BE2C (cell line): ENCODE measurements around the gene FLYWCH2.

Source experiments
- DNase-seq: peaks from one replicate; pipeline ENCODE4 v3.0.0-alpha.2; 2020
- H3K27me3 ChIP-seq: fragments of 250-450 bp; sonication (Bioruptor Pico); 2 replicates; pipeline ENCODE4 v1.5.1; 2020; ENCODE audit warnings: mild to moderate bottlenecking
- H3K36me3 ChIP-seq: fragments of 250-450 bp; sonication (Bioruptor Pico); 2 replicates; pipeline ENCODE4 v1.5.1; 2020; ENCODE audit warnings: mild to moderate bottlenecking
- H3K4me1 ChIP-seq: fragments of 250-450 bp; sonication (Bioruptor Pico); 2 replicates; pipeline ENCODE4 v1.5.1; 2020
- H3K4me3 ChIP-seq: 2 replicates; pipeline ENCODE4 v1.5.1; 2011; ENCODE audit warnings: low read depth, low read length
- H3K9me3 ChIP-seq: fragments of 250-450 bp; sonication (Bioruptor Pico); 2 replicates; pipeline ENCODE4 v1.5.1; 2020
- TF ChIP-seq, protein P1 (sequence below): IDR thresholded peaks from 2 replicates; pipeline ENCODE4 v1.5.1; 2012; ENCODE audit warnings: mild to moderate bottlenecking, low read depth, low read length

FLYWCH2 gene

DNA sequence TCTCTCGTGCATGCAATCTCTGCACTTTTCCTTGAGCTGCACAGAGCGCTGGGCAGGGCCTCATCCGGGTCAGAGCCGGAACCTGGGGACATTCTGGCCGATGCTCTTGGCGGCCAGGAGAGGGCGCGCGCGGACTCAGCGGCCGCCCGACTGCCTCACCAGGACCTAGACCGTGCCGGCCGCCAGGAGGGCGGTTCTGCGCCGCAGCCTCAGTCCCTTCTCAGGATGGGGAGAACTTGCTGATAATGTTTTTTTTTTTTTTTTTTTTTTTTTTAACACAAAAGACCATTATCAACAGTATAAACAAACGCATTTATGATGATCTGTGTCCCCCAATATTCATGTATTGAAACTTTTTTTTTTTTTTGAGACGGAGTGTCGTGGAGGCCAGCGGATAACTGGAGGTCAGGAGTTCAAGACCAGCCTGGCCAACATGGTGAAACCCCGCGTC, 8.1 kb upstream of the FLYWCH2 start:
- H3K4me3 ChIP-seq = no peak overlapping the region
- DNase-seq = peak; percentile 80
- H3K4me1 ChIP-seq = no peaks in the 10 kb centered on the region
- H3K27me3 ChIP-seq = peaks cover 12% of the 10 kb centered on the region; the same call in 1 of the 2 replicates
- no peaks in the 10 kb centered on the region for H3K36me3 ChIP-seq
- H3K9me3 ChIP-seq = no peaks in the 10 kb centered on the region
- TF ChIP-seq, protein P1, sequence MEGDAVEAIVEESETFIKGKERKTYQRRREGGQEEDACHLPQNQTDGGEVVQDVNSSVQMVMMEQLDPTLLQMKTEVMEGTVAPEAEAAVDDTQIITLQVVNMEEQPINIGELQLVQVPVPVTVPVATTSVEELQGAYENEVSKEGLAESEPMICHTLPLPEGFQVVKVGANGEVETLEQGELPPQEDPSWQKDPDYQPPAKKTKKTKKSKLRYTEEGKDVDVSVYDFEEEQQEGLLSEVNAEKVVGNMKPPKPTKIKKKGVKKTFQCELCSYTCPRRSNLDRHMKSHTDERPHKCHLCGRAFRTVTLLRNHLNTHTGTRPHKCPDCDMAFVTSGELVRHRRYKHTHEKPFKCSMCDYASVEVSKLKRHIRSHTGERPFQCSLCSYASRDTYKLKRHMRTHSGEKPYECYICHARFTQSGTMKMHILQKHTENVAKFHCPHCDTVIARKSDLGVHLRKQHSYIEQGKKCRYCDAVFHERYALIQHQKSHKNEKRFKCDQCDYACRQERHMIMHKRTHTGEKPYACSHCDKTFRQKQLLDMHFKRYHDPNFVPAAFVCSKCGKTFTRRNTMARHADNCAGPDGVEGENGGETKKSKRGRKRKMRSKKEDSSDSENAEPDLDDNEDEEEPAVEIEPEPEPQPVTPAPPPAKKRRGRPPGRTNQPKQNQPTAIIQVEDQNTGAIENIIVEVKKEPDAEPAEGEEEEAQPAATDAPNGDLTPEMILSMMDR = peak; percentile 89

DNA sequence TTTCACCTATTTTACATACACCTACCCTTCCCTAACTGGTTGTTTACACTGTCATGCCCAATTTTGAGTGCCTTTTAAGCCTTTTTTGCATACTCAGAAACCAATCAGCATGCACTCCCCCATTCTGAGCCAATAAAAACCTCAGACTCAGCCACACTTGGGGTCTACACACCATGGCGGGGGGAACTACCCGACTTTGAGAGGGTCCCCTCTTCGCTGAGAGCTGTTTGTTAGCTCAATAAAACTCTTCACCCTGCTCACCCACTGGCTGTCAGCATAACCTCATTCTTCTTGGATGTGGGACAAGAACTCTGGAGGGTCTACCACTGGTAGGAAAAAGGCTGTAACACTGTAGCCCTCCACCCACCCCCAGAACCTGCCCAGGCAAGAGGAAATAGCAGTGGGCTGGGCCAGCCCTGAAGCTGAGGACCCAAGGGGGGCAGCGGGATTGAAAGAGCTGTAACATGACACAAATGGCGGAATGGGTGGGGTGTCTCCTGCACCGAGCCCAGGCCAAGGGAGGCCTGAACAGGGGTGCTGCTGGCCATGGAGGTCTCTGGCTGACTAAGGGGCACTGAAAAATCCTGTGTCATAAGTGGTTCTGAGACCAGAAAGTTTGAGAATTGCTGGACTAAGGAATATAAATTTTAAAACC, 3.0 kb upstream of the FLYWCH2 start:
- no peaks in the 10 kb centered on the region for H3K9me3 ChIP-seq
- H3K4me3 ChIP-seq = no peak overlapping the region
- no peak for DNase-seq
- no peaks in the 10 kb centered on the region for H3K4me1 ChIP-seq
- H3K27me3 ChIP-seq = no peaks in the 10 kb centered on the region
- H3K36me3 ChIP-seq = no peaks in the 10 kb centered on the region
- TF ChIP-seq, protein P1 = no peak

DNA sequence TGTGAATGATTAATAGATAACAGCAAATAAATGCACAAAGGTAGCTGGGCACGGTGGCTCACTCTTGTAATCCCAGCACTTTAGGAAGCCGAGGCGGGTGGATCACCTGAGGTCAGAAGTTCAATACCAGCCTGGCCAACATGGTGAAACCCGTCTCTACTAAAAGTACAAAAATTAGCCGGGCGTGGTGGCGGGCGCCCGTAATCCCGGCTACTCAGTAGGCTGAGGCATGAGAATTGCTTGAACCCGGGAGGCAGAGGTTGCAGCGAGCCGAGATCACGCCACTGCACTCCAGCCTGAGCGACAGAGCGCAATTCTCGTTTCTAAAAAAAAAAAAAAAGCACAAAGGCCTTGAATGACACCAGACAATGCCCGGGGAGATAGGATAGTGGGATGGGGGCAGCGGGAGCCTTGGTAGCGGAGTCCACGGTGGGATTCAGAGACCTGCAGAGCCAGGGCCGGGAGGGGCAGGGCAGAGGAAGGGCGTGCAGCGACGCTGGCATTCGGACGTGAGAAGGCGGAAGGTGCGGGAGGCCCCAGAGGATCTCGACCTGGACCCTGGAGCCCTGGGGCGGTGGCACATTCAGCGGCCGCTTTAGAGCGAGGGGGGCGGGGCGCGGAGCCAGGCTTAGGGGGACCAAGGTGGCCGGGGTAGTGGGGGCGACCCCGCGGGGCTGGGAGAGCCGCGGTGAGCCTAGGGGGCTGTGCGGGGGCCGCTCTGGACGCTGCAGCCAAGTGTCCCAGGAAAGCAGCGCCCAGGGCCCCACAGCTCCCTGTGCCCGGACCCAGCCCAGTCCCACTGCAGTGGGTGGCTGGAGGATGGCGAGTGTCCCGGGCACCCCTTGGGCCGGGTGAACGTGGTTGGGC, 999 bp upstream of the FLYWCH2 start:
- H3K27me3 ChIP-seq = no peaks in the 10 kb centered on the region
- peak; percentile 56 for DNase-seq
- no peaks in the 10 kb centered on the region for H3K9me3 ChIP-seq
- no peaks in the 10 kb centered on the region for H3K4me1 ChIP-seq
- peak overlapping the region; percentile 87 for H3K4me3 ChIP-seq
- TF ChIP-seq, protein P1 = no peak
- H3K36me3 ChIP-seq = no peaks in the 10 kb centered on the region

DNA sequence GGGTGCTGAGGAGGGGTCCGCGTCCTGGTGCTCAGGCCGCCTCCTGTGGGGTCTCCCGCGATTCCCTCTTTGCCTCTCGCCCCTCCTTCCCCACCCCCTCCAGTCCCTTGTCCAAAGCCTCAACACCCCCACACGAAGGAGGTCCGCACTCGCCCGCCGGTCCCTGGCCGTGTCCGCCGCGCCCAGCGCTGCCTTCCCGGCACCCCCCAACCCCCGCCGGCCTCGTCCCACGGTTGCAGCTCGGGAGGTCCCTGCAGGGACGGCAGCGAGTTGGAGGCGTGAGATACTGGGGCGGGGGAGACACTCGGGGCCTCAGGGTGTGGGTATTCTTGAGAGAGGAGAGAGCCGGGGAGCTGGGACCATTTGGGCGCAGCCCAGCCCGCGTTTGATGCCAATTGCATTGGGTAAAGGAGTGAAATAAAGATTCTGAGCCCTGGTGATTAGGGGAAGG, 468 bp downstream of the FLYWCH2 start:
- H3K36me3 ChIP-seq = no peaks in the 10 kb centered on the region
- no peaks in the 10 kb centered on the region for H3K4me1 ChIP-seq
- no peaks in the 10 kb centered on the region for H3K27me3 ChIP-seq
- no peaks in the 10 kb centered on the region for H3K9me3 ChIP-seq
- TF ChIP-seq, protein P1 = no peak
- H3K4me3 ChIP-seq = peak overlapping the region; percentile 87
- peak; percentile 43 for DNase-seq

DNA sequence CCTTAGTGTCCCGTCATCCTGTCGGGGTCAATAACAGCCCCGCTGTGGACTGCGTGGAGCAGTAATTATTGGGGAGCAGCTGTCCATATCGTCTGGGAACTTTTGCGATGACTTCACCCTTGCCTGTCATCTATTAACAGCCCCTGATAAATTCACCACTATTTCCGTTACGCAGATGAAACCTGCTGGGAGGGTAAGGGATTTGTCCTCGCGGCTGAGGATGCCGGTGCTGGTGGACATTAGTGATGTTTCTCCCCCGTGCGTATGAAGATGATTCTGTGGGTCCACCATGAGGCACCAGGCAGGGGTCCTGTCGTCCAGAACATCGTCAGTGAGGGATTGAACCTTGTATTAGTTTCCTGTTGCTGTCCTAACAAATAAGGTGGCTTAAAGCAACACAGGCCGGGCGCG, 1.0 kb downstream of the FLYWCH2 start:
- H3K4me3 ChIP-seq = peak overlapping the region; percentile 87
- no peak for DNase-seq
- no peaks in the 10 kb centered on the region for H3K9me3 ChIP-seq
- no peaks in the 10 kb centered on the region for H3K27me3 ChIP-seq
- TF ChIP-seq, protein P1 = no peak
- no peaks in the 10 kb centered on the region for H3K36me3 ChIP-seq
- H3K4me1 ChIP-seq = no peaks in the 10 kb centered on the region

DNA sequence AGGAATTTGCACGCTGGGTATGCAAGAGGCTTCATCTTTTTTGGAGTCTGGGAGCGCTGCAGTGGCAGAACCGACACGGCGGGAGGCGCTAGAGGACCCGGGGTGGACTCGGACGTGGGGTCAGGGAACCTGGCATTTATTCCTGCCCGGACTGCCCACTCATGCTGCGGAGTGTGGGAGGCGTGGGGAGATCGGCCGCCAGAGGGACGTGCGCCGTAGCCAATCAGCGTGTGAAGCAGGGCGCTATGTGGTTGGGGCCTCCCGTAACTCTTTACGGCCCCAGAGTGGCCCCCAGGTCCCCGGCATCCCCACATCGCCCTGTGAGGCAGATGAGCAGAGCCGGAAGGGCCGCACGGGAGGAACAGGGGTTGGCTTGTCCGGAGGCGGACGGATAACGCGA, 11.2 kb downstream of the FLYWCH2 start:
- H3K9me3 ChIP-seq = no peaks in the 10 kb centered on the region
- H3K36me3 ChIP-seq = peaks cover 12% of the 10 kb centered on the region
- peaks cover 6% of the 10 kb centered on the region; the same call in 1 of the 2 replicates for H3K4me1 ChIP-seq
- no peak for DNase-seq
- H3K4me3 ChIP-seq = no peak overlapping the region
- TF ChIP-seq, protein P1 = no peak
- H3K27me3 ChIP-seq = no peaks in the 10 kb centered on the region
